Measurements from ENCODE around the gene PSMD1. TPM values are rescaled to one million over a fixed set of nuclear protein-coding genes. Genes with fewer than 3 reads are reported as not detected.

PSMD1 gene
- total and polyA plus RNA-seq, 2 of the 8 experiments (the other 6 are each of a cell fraction or from before 2014, with no cell fraction given) = 179 to 272 TPM

DNA sequence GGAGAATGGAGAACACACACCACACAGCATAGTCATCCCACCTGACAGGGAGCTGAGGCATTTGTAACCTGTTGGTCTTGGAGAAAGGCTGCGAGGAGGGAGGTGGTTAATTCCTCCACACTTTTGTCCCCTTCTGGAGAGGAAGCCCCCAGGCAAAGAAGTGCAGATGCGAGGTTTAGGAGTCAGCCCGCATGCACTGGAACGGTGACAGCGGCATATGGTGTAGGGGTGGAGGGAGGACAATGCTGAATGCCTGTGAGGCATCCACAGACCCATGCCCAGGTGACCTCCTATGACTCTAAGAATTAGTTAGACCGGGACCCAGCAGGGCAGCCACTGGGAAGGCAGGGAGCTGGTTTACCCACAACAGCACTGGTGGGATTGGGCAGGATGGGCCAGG lies 48.5 kb upstream of the PSMD1 start (continued):
- TF ChIP-seq, protein P1, sequence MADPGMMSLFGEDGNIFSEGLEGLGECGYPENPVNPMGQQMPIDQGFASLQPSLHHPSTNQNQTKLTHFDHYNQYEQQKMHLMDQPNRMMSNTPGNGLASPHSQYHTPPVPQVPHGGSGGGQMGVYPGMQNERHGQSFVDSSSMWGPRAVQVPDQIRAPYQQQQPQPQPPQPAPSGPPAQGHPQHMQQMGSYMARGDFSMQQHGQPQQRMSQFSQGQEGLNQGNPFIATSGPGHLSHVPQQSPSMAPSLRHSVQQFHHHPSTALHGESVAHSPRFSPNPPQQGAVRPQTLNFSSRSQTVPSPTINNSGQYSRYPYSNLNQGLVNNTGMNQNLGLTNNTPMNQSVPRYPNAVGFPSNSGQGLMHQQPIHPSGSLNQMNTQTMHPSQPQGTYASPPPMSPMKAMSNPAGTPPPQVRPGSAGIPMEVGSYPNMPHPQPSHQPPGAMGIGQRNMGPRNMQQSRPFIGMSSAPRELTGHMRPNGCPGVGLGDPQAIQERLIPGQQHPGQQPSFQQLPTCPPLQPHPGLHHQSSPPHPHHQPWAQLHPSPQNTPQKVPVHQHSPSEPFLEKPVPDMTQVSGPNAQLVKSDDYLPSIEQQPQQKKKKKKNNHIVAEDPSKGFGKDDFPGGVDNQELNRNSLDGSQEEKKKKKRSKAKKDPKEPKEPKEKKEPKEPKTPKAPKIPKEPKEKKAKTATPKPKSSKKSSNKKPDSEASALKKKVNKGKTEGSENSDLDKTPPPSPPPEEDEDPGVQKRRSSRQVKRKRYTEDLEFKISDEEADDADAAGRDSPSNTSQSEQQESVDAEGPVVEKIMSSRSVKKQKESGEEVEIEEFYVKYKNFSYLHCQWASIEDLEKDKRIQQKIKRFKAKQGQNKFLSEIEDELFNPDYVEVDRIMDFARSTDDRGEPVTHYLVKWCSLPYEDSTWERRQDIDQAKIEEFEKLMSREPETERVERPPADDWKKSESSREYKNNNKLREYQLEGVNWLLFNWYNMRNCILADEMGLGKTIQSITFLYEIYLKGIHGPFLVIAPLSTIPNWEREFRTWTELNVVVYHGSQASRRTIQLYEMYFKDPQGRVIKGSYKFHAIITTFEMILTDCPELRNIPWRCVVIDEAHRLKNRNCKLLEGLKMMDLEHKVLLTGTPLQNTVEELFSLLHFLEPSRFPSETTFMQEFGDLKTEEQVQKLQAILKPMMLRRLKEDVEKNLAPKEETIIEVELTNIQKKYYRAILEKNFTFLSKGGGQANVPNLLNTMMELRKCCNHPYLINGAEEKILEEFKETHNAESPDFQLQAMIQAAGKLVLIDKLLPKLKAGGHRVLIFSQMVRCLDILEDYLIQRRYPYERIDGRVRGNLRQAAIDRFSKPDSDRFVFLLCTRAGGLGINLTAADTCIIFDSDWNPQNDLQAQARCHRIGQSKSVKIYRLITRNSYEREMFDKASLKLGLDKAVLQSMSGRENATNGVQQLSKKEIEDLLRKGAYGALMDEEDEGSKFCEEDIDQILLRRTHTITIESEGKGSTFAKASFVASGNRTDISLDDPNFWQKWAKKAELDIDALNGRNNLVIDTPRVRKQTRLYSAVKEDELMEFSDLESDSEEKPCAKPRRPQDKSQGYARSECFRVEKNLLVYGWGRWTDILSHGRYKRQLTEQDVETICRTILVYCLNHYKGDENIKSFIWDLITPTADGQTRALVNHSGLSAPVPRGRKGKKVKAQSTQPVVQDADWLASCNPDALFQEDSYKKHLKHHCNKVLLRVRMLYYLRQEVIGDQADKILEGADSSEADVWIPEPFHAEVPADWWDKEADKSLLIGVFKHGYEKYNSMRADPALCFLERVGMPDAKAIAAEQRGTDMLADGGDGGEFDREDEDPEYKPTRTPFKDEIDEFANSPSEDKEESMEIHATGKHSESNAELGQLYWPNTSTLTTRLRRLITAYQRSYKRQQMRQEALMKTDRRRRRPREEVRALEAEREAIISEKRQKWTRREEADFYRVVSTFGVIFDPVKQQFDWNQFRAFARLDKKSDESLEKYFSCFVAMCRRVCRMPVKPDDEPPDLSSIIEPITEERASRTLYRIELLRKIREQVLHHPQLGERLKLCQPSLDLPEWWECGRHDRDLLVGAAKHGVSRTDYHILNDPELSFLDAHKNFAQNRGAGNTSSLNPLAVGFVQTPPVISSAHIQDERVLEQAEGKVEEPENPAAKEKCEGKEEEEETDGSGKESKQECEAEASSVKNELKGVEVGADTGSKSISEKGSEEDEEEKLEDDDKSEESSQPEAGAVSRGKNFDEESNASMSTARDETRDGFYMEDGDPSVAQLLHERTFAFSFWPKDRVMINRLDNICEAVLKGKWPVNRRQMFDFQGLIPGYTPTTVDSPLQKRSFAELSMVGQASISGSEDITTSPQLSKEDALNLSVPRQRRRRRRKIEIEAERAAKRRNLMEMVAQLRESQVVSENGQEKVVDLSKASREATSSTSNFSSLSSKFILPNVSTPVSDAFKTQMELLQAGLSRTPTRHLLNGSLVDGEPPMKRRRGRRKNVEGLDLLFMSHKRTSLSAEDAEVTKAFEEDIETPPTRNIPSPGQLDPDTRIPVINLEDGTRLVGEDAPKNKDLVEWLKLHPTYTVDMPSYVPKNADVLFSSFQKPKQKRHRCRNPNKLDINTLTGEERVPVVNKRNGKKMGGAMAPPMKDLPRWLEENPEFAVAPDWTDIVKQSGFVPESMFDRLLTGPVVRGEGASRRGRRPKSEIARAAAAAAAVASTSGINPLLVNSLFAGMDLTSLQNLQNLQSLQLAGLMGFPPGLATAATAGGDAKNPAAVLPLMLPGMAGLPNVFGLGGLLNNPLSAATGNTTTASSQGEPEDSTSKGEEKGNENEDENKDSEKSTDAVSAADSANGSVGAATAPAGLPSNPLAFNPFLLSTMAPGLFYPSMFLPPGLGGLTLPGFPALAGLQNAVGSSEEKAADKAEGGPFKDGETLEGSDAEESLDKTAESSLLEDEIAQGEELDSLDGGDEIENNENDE (IDR thresholded peaks at IDR 0.05; ENCODE audit: insufficient replicate concordance, low read length) = no peak
- no peak for TF ChIP-seq SIRT6 (IDR thresholded peaks at IDR 0.05; ENCODE audit: low read length)
- TF ChIP-seq EP300 (IDR thresholded peaks at IDR 0.05; ENCODE audit: borderline replicate concordance in 1 of 2, low read depth in 2 of 2, low read length in 2 of 2) = no peak
- TF ChIP-seq NRF1 (IDR thresholded peaks at IDR 0.05; ENCODE audit: low read depth, low read length) = no peak
- TF ChIP-seq TAF1 (IDR thresholded peaks at IDR 0.05; ENCODE audit: low read depth, low read length) = no peak
- TF ChIP-seq BACH1 (IDR thresholded peaks at IDR 0.05; ENCODE audit: low read length) = no peak
- TF ChIP-seq SAP30 (IDR thresholded peaks at IDR 0.05; ENCODE audit: insufficient read depth, insufficient replicate concordance, low read length) = no peak
- no peak for TF ChIP-seq CHD2 (IDR thresholded peaks at IDR 0.05; ENCODE audit: low read length)
- no peak for TF ChIP-seq SP1 (IDR thresholded peaks at IDR 0.05; ENCODE audit: low read depth, low read length)
- TF ChIP-seq, protein P2, sequence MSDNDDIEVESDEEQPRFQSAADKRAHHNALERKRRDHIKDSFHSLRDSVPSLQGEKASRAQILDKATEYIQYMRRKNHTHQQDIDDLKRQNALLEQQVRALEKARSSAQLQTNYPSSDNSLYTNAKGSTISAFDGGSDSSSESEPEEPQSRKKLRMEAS (IDR thresholded peaks at IDR 0.05) = no peak
